Kidney glomerular epithelial cell (primary cell): ENCODE data around the gene ITGB3BP.
A peak's percentile ranks its signal among the peaks of the same experiment; 100 is the strongest.
"Not testable (repeated sequence)": the region's sequence is repeated elsewhere in the genome, so short reads cannot be mapped to it uniquely, and the experiment has no call there.

Experiments used
- DNase-seq: peaks from one replicate; lab custom pipeline; 2025; lab: John Stamatoyannopoulos, UW

ITGB3BP gene

GRCh38 chr1:63522891-63523728, at the start of gene ITGB3BP, which contains the start of gene EFCAB7:
Gene ITGB3BP, minus strand, starts transcription at chr1:63523225. Its CDS starts 92 bp downstream, at chr1:63523133.
Gene EFCAB7, plus strand, starts transcription at chr1:63523525. Its CDS starts 2,048 bp downstream, at chr1:63525573.
- peak; percentile 97 for DNase-seq

GRCh38 chr1:63572686-63573085, 49.7 kb upstream of the ITGB3BP start:
- DNase-seq, result not testable (repeated sequence)

GRCh38 chr1:63569640-63570316, 46.8 kb upstream of the ITGB3BP start:
- no peak for DNase-seq

- DNase-seq, result no peak
Measured at GRCh38 chr1:63569068-63569467, 46.0 kb upstream of the ITGB3BP start.

GRCh38 chr1:63563745-63564144, 40.7 kb upstream of the ITGB3BP start:
- no peak for DNase-seq

GRCh38 chr1:63559357-63559756, 36.3 kb upstream of the ITGB3BP start:
- no peak for DNase-seq

- no peak for DNase-seq
Measured at GRCh38 chr1:63557365-63557987, 34.5 kb upstream of the ITGB3BP start.

GRCh38 chr1:63555480-63555879, 32.5 kb upstream of the ITGB3BP start:
- no peak for DNase-seq

- DNase-seq, result no peak
Measured at GRCh38 chr1:63548877-63549276, 25.9 kb upstream of the ITGB3BP start.

GRCh38 chr1:63548303-63548702, 25.3 kb upstream of the ITGB3BP start:
- no peak for DNase-seq

- DNase-seq, result no peak
Measured at GRCh38 chr1:63547621-63548294, 24.7 kb upstream of the ITGB3BP start.

GRCh38 chr1:63545780-63546179, 22.8 kb upstream of the ITGB3BP start:
- DNase-seq, result no peak

GRCh38 chr1:63537940-63538339, 14.9 kb upstream of the ITGB3BP start:
- DNase-seq, result peak; percentile 4

GRCh38 chr1:63537006-63537405, 14.0 kb upstream of the ITGB3BP start:
- DNase-seq, result no peak

GRCh38 chr1:63534406-63534805, 11.4 kb upstream of the ITGB3BP start:
- no peak for DNase-seq

- DNase-seq, result no peak
Measured at GRCh38 chr1:63533931-63534330, 10.9 kb upstream of the ITGB3BP start.

- no peak for DNase-seq
Measured at GRCh38 chr1:63532727-63533126, 9.7 kb upstream of the ITGB3BP start.

- no peak for DNase-seq
Measured at GRCh38 chr1:63524201-63524600, 1.2 kb upstream of the ITGB3BP start.

- no peak for DNase-seq
Measured at GRCh38 chr1:63523738-63524137, 713 bp upstream of the ITGB3BP start.

- DNase-seq, result no peak
Measured at GRCh38 chr1:63516629-63517028, 6.4 kb downstream of the ITGB3BP start.

- no peak for DNase-seq
Measured at GRCh38 chr1:63512584-63512983, 10.4 kb downstream of the ITGB3BP start.

- DNase-seq, result no peak
Measured at GRCh38 chr1:63509718-63510117, 13.3 kb downstream of the ITGB3BP start.
